Retinal pigment epithelial cell (primary cell): Measurements from ENCODE around the gene ERC1.
A peak's percentile ranks its signal among the peaks of the same experiment; 100 is the strongest.
"Not testable (repeated sequence)": the region's sequence is repeated elsewhere in the genome, so short reads cannot be mapped to it uniquely, and the experiment has no call there.

Experiments used
- DNase-seq: peaks from one replicate; pipeline ENCODE4 v3.0.0-alpha.2; 2010; ENCODE audit warnings: low read depth
- H3K4me3 ChIP-seq: 2 replicates; pipeline ENCODE4 v1.5.1; 2011; ENCODE audit warnings: mild to moderate bottlenecking, low read length, control low read depth, moderate library complexity
- TF ChIP-seq, protein P1 (sequence below): conservative IDR thresholded peaks from 2 replicates; pipeline ENCODE4 v1.5.1; 2011; ENCODE audit warnings: low read depth, low read length, control low read depth, inconsistent platforms

Gene ERC1

DNA sequence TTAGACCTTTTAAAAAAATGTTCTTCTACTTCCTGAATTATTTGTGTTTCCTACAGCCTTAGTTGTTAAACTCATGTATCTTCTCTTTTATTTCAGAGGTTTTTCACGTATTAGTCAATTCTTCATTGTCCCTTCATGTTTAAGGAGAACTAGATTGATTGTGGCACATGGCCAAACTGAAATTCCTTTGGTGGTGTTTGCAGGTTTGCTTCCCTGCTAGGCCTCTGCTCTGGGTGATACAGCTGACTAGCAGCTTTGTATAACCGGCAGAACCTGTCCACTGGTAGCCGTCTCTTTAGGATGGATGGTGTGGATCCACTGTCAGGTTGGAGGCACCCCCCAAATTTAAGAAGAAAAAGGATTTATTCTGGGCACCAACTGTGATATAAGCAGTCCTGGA lies 341.3 kb downstream of the ERC1 start:
- no peak overlapping the region for H3K4me3 ChIP-seq
- peak; percentile 25 for DNase-seq
- TF ChIP-seq, protein P1, sequence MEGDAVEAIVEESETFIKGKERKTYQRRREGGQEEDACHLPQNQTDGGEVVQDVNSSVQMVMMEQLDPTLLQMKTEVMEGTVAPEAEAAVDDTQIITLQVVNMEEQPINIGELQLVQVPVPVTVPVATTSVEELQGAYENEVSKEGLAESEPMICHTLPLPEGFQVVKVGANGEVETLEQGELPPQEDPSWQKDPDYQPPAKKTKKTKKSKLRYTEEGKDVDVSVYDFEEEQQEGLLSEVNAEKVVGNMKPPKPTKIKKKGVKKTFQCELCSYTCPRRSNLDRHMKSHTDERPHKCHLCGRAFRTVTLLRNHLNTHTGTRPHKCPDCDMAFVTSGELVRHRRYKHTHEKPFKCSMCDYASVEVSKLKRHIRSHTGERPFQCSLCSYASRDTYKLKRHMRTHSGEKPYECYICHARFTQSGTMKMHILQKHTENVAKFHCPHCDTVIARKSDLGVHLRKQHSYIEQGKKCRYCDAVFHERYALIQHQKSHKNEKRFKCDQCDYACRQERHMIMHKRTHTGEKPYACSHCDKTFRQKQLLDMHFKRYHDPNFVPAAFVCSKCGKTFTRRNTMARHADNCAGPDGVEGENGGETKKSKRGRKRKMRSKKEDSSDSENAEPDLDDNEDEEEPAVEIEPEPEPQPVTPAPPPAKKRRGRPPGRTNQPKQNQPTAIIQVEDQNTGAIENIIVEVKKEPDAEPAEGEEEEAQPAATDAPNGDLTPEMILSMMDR: no peak

DNA sequence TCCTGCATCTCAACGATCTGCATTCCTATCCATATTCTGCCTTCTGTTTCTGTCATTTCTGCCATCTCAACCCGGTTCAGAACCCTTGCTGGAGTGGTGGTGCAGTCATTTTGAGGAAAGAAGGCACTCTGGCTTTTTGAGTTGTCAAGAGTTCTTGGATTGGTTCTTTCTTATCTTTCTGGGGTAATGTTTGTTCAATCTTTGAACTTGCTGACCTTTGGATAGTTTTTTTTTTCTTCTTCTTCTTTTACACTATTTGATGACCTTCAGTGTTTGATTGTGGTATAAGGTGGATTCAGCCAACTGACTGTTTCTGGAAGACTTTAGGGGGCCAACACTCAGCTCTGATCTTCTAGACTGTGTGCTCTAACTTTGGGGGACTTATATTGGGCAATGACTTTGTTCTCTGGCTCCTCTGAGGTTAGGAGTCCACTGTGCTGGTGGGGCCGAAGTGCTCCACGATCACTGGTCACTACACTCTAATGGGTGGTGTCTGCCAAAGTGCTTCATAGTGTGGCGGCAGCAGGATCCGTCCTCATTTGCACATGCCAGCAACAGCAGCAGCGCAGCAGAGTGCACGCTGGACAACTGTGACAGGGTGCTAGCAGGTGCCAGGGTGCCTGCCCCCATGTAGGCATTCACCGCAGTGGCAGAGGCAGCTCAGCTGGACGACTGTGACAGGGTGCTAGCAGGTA lies 347.6 kb downstream of the ERC1 start:
- TF ChIP-seq, protein P1: no peak
- no peak overlapping the region for H3K4me3 ChIP-seq
- DNase-seq: no peak

DNA sequence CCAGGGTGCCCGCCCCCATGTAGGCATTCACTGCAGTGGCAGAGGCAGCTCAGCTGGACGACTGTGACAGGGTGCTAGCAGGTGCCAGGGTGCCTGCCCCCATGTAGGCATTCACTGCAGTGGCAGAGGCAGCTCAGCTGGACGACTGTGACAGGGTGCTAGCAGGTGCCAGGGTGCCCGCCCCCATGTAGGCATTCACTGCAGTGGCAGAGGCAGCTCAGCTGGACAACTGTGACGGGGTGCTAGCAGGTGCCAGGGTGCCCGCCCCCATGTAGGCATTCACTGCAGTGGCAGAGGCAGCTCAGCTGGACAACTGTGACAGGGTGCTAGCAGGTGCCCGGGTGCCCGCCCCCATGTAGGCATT lies 348.1 kb downstream of the ERC1 start:
- H3K4me3 ChIP-seq, DNase-seq: not testable (repeated sequence)

DNA sequence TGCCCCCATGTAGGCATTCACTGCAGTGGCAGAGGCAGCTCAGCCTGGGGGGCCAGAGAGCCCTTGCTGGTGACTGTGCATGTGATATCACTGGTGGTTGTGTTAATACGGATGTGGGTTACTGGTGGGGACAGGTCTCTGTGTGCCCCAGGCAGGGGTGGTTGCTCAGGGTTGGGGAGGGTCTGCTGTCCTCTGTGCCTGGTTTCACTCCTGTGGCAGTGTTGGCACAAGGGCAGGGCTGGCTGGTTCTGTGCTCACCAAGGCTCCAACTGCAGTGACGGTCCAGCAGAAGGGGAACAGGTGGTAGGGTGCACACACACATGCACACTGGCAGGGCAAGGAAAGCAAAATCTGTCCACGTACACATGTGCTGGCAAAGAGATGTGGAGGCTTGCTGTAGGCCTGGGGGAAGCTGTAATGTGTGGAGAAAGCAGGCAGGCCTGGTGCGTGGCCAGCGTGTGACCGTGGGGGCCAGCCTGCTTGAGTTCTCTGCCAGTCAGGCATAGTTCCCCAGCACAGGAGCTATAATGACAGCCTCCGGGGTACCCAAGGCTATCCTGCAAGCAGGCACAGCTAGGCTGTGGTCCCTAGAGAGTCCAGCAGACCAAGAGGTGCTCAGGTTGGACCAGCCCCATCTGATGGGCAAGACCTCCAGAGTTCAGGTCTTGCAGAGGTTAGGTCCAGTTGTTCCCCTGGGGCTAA lies 348.7 kb downstream of the ERC1 start:
- no peak overlapping the region for H3K4me3 ChIP-seq
- DNase-seq: no peak
- TF ChIP-seq, protein P1: no peak

DNA sequence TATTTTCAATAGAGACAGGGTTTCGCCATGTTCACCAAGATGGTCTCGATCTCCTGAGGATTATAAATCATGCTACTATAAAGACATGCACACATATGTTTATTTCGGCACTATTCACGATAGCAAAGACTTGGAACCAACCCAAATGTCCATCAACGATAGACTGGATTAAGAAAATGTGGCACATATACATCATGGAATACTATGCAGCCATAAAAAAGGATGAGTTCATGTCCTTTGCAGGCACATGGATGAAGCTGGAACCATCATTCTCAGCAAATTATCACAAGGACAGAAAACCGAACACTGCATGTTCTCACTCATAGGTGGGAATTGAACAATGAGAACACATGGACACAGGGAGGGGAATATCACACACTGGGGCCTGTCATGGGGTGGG lies 350.2 kb downstream of the ERC1 start:
- H3K4me3 ChIP-seq, DNase-seq: not testable (repeated sequence)

DNA sequence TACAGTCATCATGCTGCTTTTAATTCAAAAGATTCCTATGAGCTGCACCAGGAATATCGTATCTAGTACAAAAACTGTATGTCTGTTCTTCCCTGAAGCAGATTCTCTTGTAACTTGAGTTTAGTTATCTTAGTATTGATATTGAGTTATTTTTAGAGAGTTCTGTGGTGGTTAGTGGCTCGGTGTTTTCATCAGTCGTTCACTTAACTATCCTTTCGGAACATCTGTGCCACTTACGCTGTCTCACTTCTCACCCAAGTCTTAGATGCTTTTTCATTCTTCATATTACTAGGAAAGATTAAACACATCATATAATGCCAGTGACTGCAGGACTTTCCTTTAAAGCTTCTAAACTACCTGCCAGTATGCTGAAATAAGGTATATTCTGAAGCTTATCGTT lies 352.4 kb downstream of the ERC1 start:
- no peak overlapping the region for H3K4me3 ChIP-seq
- DNase-seq: no peak
- TF ChIP-seq, protein P1: no peak

DNA sequence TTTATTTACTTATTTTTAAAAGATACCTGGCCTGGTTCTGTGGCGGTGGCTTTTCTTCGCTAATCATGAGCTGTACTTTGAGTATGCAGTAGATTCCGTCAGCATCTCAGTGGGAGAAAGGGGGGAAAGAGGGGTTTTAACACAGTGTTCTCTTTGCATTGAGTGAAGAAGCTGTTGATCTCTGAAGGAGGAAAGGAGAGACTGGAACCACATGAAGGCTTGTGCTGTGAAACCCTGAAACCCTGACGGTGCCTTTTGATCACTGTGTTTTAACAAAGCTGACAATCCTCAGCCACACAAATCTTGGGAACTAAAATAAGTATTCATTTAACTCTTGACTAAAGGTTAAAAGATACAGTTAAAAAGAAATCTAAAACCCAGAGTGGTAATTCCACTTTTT lies 353.2 kb downstream of the ERC1 start:
- DNase-seq: no peak
- TF ChIP-seq, protein P1: no peak
- no peak overlapping the region for H3K4me3 ChIP-seq

DNA sequence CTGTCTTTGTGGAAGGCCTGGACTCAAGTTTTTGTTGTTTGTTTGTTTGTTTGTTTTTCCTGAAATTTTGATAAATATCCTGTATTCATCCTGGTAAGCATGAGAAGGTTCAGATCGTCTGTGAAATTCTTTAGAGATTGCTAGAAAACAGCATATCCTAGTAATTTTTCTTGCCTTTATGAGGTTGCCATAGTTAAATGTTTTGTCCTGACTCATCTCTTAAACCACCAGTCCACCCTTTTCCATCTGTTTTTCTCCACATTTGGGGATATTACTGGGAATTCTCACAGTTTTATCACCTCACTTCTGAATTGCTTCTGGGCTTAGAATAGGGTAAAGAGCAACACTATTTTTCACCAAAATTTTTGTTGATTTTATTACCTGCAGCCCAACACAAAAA lies 355.1 kb downstream of the ERC1 start:
- TF ChIP-seq, protein P1: no peak
- no peak for DNase-seq
- no peak overlapping the region for H3K4me3 ChIP-seq
